Middle frontal gyrus (tissue), 1 donor: Measurements from ENCODE around the gene ANAPC2.
"Not testable (repeated sequence)": the region's sequence is repeated elsewhere in the genome, so short reads cannot be mapped to it uniquely, and the experiment has no call there.

Experiments used
- DNase-seq: peaks from one replicate; pipeline ENCODE4 v3.0.0-alpha.2; 2015; ENCODE audit warnings: low spot score; ENCODE audit errors: extremely low spot score

The ANAPC2 gene

DNA sequence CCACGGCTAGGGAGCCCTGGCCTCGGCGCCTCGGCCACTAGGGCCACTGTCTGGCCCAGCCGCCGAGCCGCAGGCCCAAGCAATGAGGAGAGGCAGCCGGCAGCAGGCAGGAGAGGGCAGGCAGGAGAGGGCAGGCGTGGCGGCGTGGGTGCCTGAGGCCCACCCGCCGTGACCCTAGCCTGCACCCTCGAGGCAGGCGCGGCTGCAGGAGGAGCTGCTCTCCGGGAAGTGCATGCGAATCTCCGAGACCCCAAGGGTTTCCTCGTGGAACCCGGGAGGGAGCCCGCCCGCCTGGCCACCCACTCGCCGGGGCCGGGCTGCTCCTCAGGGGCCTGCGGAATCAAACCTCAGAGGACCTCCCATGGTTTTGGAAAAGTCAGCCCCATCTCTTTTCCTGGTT, 40.1 kb downstream of the ANAPC2 start:
- DNase-seq: no peak

DNA sequence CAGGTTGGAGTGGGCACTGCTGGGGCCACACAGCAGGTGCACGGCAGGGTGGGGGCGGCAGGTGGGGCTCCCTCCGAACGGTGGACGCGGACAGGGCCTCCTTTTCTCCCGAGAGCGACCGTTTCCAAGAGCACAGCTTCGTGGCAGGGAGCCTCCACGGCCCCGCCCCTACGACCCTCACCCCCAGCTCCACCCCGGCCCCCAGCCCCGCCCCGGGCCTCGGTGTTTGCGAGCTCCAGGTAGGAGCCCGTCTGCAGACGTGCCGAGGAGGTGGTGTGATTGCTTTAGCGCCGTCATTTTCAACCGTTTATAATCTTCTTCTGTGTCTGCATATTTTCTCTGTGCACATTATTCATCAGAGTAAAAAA, 40.6 kb downstream of the ANAPC2 start:
- DNase-seq: no peak

DNA sequence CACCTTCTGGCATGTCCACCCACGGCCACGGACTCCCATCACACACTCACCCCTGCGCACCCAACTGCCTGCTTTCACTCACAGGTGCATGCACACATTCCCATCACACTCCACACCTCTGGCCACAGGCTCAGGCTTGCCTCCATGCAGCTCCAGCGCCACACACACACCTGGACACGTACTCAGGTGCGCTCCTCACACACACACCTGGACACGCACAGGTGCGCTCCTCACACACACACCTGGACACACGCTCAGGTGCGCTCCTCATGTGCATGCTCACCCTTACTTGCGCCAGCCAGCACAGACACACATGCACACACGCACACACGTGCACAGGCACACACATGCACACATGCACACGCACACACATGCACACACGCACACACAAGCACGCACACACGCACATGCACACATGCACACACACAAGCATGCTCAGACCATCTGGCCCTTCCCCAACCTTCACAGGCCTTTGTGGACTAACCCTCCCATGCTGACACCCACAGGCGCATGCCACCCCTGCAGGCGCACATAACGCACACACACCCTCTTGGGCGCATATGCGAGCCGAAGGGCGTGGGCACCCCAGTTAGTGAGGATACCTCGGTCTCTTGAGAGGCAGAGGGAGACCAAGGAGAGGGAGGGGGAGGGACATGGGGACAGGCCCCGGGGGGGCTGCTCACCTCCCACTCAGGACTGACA, 41.1 kb downstream of the ANAPC2 start:
- no peak for DNase-seq

DNA sequence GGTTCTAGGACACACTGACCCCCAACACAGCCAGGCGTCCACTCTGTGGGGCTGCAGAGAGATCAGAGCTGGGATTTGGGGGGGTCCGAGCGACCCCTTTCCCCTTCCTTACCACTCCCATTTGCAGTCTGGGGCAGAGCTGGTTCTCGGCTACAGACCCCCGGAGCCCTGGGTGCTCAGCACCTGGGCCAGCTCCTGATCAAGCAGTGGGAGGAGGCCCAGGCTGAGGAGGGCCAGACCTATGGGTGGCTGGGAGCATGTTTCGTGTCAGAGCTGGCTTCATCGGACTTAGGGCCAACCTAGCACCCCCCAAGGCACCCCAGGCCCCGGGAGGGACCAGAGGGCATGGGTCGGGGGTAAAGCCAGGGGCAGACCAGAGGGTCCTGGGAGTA, 41.8 kb downstream of the ANAPC2 start:
- DNase-seq: no peak

DNA sequence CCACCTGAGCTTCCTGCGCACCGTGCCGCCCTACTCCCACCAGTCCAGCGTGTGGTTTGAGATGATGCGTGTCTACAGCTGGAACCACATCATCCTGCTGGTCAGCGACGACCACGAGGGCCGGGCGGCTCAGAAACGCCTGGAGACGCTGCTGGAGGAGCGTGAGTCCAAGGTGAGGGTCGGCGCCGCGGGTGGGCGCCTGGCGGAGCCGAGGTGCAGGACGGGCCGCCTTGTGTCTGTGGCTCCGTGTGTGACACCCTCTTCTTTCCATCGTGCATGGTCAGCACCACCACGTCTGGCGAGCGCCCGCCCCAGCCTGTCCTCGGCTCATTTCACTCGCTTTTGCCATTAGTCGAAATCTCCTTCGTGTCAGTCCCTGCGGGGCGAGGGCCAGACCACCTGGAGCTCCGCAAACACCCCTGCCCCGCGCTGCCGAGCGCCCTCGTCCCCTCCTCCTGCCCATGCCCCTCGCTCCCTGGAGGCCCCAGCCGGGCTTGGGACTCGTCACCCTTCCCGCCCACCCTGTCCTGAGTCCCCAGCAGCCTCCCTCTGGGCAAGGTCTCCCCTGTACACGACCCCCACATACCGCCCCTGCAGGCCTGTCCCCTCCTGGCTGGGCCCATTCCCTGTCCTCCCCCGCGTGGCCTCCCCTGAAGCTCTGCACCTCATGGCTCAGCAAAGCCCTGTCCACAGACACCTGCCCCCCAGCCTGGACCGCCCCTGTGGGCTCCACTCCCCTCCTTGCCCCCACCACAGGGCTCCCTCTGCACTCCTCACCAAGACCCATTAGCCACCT, 42.4 kb downstream of the ANAPC2 start:
- no peak for DNase-seq

DNA sequence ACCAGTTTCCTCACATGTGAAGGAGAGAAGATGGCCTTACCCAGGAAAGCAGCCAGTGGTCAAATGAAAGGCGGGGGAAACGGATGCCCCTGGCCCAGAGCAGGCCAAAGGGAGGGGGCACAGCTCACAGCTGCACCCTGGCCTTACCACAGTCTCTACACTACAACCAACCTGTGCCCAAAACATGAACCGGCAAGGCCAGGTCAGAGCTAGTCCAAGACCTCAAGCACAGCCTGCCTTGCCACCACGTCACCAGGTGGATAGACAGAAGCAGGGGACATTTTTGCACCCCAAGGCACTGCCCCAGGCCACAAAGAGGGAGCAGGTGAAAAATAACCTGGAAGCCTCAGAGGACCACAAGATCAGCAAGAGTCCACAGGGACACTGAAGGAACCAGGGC, 44.9 kb downstream of the ANAPC2 start:
- DNase-seq: no peak

DNA sequence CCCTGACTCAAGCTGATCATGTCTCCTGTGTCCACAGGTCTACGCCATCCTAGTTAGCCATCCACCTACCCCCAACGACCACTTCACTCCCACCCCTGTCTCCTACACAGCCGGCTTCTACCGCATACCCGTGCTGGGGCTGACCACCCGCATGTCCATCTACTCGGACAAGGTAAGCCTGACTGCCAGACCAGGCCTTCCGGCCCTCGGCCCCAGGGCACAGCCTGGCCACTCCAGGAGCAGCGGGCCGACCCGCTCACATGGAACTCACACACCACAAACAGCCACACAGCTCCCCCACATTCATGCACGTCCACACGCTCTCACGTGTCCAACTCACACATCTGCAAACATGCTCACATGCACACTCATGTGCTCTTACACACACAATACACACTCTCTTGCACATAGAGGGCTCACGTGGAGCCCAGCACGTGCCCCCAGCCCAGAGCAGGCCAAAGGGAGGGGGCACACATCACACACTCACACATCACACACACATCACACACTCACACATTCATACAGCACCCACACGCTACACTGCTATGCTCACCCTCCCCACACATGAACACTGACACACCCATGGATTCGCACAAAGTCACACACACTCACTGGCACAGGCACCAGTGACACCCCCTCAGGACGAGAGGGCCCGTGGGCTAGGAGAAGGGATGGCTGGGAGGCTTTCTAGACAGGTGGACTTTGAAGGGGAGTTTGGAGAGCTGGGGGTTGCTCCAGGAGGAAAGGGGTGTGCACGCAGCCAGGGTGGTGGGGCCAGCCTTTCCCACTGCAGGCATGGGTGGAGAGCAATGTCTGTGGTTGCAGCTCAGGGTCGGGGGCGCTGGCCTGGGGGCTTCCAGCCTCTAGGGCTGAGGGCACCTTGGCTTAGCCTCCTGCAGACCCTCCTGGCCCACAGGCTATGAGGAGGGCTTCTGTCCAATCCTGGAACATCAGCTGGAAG, 46.1 kb downstream of the ANAPC2 start:
- no peak for DNase-seq

DNA sequence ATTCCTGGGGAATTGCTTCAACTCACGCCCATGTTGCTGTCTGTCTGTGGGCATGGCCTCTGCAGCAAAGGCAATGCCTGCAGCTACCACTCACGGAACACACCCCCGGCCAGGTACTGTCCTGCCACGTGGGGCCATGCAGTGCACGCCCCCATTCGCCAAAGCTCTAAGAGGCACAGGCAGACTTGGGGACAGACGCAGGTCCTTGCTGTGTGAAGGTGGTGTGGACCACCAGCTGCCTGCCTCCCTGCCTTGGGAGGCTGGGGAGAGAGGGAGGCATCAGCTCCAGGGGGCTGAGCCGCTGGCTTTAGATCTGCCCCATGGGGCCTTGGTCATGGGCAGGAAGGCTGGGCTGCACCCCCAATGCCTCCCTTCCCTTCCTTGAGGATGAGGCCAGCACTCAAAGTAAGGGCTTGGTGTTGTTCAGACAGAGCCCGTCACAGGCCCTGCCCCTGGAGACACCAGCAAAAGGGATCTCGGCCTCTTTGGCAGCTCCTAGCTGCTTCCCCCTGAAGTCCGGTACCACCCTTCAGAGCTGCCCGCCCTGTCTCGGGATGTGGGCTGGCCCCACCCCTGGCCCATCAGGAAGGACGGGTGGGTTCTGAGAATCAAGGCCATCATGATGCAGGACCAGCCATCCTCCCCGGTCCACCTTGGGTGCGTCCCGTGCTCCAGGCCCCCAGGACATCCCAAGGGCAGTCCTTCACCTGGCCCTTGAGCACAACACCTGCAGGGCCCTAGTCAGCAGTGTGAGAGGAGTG, 47.1 kb downstream of the ANAPC2 start:
- DNase-seq: no peak

DNA sequence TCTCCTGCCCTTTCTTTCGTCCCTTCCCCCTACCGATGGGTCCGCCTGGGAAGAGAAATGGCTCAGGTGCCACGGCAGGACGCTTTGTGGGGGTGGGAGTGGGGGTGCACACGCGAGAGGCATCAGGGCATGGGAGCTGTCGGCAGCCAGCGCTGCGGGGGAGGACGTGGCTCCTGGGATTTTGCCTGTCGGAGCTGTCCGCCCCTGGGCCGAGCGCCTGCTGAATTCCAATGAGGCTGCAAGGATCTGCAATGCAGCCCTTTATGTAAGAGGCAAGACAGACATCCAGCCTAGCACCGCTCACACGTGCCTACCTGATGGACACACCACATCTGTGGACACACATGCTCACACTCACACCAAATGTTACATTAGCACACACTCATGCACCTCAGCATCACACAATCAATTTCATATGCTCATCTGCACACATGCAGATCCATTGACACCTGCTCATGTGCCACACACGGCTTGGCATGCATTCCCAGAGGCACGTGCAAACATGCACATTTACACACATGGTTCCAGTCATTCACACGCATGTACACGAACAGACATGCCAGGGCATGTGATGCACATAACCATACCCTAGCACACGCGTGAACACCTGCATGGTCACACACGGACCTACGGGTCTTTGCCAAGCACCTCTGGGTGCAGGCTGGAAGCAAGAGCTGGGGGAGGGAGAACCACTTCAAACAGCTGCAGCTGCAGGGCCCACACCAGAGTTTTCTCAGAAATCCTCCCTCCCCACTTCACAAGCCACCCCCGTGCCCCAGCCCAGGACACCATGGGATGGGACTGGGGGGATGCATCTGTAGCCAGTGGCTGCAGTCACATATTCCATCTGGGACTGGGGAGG, 48.0 kb downstream of the ANAPC2 start:
- peak; percentile 65 for DNase-seq

DNA sequence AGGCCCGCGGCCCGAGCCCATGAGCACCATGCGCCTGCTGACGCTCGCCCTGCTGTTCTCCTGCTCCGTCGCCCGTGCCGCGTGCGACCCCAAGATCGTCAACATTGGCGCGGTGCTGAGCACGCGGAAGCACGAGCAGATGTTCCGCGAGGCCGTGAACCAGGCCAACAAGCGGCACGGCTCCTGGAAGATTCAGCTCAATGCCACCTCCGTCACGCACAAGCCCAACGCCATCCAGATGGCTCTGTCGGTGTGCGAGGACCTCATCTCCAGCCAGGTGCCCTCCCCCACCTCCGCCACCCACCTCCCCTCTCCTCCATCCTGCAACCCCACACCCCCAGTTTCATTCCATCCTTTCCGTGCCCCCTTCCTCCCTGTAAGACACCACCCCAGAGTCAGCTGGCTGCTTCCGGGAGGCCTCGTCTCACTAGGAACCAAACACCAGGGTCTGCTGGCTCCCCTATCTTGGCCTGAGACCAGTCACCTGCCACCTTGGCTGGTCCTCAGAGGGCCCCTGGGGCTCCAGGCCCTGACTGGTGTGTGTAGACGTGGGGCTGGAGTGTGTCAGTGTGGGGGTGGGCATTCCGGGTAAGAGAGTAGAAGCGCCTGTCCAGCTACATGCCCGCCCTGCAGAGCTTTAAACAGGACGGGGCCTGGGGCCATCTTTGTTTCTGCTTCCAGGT, 48.8 kb downstream of the ANAPC2 start:
- no peak for DNase-seq

DNA sequence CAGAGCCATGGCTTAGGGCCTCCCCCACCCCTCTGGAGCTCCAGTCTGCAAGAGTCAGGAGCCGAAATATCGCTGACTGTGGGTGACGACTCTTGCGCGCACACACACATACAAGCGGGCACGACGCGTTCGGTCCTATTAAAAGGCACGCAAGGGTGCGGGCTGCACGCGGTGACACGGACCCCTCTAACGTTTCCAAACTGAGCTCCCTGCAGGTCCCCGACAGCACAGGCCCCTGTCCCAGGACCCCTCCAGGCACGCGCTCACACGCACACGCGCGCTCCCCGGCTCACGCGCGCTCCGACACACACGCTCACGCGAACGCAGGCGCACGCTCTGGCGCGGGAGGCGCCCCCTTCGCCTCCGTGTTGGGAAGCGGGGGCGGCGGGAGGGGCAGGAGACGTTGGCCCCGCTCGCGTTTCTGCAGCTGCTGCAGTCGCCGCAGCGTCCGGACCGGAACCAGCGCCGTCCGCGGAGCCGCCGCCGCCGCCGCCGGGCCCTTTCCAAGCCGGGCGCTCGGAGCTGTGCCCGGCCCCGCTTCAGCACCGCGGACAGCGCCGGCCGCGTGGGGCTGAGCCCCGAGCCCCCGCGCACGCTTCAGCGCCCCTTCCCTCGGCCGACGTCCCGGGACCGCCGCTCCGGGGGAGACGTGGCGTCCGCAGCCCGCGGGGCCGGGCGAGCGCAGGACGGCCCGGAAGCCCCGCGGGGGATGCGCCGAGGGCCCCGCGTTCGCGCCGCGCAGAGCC, 49.5 kb downstream of the ANAPC2 start, which contains the start of gene GRIN1:
Gene GRIN1 (plus strand): TSS at position 433 of the 746 bp plus-strand sequence. CDS start 333 bp downstream, outside the sequence.
- DNase-seq: peak; percentile 59

DNA sequence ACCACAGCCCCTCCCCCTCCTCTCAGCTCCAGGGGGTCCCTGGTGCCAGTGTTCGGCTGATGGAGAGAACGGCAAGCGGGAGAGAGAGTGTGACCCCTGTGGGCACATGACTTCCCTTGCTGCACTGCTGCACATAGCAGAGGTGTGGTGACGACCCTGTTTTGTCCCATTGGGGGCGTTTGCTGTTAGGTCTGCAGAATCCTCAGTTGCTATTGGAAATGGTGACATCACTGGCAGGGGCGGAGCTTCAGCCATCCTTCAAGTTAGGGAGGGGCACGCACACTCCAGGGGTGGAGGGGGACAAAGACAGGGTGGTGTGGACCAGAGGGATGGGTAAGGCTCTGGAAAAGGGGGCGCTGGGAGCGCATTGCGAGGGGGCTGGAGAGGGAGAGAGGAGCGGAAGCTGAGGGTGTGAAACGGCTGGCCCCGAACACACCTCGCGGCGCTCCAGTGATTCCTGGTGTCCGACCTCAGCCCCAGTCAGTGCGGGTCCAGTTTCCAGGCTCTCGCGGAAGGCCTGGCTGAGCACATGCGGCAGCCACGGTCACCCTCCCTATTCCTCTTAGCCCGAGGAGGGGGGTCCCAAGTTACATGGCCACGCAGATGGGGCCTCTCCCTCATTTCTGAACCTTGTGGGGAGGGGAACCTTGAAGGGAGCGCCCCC, 50.2 kb downstream of the ANAPC2 start:
- no peak for DNase-seq

DNA sequence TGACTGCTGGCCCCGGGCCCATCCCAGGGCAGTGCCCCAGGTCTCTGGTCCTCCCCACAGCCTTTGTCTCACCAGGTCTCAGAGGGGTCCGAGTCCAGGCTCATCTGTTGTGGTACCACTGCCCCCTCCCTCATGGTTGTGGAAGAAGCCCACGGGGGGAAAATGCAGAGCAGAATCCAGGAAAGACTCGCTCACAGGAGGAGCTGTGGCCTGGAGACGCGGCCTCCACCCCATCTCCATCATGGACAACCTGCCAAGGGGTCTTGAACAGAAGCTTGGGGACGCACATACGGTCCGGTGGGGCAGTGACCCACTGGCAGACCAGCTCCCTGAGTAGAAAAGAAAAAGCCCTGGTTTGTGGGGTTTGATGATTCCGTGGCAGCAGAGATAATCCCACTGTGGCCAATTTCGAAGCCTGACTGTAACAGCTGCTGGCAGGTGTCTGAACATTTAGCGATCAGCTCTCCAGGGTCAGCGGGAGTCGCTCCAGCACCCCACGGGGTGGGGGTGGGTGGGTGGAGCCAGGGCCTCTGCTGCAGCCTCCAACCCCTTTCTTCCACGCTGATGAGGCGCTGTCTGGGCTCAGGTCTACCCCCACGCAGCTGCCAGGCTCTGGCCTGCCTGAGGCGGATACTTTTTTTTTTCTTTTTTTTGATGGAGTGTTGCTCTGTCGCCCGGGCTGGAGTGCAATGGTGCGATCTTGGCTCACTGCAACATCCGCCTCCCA, 51.3 kb downstream of the ANAPC2 start:
- DNase-seq: no peak

DNA sequence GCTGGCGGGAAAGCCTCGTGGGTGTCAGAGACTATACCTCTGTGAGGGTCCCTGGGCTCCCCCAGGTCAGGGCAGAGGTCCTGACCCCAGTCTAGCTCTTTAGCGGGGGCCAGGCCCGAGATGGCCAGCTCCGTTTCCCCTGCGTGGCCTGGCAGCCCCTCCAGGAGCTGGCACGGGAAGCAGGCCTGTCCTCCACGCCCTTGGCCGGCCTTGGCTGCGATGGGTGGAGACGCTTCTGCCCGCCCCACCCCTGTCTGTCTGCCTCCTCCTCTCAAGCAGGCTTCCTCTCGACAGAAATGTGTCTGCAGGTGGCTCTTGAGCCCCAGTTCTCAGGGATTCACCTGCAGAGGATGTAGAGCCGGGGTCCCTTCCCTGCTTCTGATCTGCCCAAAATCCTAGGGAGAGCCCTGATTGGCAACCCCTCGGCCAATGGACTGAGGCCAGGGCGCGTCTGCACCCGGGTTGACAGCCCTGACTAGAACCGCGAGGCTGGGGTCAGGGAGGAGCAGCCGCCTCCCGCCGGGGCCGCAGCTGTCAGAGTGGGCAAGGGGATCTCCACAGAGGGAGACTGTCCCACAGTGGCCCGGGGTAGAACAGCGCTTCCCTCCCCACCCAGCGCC, 52.0 kb downstream of the ANAPC2 start:
- no peak for DNase-seq

DNA sequence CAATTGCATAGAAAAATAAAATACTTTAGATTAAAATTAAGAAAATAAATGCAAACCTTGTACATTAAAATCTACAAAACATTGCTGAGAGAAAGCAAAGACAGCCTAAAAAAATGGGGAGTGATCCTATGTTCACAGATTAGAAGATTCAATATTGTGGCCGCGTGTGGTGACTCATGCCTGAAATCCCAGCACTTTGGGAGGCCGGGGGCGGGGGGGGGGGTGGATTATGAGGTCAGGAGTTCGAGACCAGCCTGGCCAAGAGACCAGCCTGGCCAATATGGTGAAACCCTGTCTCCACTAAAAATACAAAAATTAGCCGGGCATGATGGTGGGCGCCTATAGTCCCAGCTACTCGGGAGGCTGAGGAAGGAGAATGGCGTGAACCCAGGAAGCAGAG, 53.2 kb downstream of the ANAPC2 start:
- DNase-seq: not testable (repeated sequence)

DNA sequence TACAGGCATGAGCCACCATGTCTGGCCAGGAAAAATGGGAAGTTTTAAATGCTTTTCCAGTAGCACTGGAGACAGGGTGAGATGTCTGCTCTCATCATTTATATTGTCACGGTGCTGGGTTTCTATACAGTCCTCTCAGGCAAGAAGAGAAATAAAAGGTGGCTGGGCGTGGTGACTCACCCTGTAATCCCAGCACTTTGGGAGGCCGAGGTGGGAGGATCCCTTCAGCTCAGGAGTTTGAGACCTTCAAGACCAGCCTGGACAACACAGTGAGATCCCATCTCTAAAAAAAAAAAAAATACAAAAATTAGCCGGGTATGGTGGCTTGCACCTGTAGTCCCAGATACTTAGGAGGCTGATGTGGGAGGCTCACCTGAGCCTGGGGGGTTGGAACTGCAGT, 54.2 kb downstream of the ANAPC2 start:
- DNase-seq: no peak

DNA sequence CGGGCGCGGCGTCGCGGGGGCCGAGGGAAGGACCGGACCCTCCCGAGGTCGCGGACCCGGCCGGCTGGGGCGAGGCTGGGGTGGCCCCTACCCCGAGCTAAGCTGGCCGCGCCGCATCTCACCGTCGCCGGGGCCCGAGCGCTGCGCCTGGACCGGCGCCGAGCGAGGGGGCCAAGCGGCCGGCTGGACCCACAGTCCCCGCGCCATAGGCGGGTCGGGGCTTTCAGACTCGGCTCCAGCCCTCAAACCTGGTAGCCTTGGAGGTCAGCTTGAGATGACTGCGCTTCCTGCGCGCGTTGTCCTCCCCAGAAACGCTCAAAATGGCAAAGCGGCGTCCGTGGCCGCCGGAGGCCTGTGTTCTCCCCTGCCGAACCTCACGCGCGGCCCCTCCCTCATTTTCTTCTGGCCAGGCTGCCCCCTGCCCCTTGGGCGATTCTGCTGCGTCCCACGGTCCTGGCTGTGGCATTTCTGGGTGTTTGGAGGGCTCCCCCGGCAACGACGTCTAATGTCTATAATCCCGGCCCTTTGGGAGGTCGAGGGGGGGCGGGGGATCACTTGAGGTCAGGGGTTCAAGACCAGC, 58.1 kb downstream of the ANAPC2 start:
- DNase-seq: no peak
